ENCODE results near the gene ADGRF1. TPM values are rescaled to one million over a fixed set of nuclear protein-coding genes. Genes with fewer than 3 reads are reported as not detected.

Gene ADGRF1
- polyA plus RNA-seq, 2 of the 4 experiments (the other 2 are of a cell fraction), result 0.01 TPM; not detected in 1

DNA sequence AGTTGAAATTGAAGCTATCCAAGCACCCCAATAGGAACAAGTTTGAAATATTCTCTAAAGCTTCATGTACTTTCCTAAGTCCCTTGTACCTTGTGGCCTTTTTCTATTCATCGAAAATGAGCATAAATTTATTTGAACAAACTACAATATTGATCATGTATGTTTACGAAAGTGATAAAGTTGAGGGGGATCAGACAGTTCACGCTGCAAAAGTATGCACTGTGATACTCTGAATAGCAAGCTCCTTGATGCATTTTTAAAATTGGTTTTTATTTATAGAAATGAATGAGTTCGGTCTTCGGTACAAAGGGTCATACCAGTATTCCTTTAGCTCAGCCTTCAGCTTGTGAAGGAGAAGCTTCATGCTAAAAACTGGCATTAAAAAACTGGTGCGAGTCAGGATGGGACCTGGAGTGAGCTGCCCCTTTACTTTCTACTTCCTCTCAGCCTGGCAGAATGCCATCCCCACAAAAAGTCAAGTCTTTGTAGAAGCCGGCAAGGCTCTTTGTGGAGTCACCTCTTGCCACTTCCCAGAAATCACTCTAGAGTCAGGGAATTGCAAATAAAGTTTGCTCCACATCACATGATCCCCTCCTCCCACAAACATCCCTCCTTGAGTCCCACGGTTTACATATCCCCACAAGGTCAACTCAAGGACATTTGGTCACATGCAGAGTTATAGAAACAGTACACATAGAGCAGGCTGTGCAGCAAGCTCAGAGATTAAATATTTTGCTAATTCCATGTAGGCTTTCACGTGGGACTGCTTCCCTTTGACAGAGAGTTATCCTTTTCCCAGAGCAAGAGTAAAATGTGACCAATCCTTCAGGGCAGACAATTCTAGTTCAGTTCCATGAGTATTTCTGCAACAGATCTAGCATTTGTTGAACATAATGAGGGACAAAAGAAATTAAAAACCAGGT lies 34.6 kb upstream of the ADGRF1 start:
- no peak overlapping the region for H3K4me3 ChIP-seq
- H3K4me2 ChIP-seq, result no peak overlapping the region
- 63% methylated on average over 9 of the region's 9 CpGs for WGBS (ENCODE audit: missing lambda C conversion rate)

GRCh38 chr6:47075741-47076421 lies 33.7 kb upstream of the ADGRF1 start:
- POLR2A ChIA-PET, result no interaction called here
- CTCF ChIA-PET, result interaction anchor here (1.1 to 2.0 kb wide), 2 partner anchors 9 to 29 kb away, joined by 3 to 5 read pairs; no protein-coding TSS in a partner anchor
- Histone ChIP-seq H3K4me2 (no peak overlapping the region), H3K4me3 (no peak overlapping the region), H3K27ac (no peak overlapping the region), H3K9me3 (no peaks in the 10 kb centered on the region), H3K4me1 (no peaks in the 10 kb centered on the region)
- WGBS (ENCODE audit: missing lambda C conversion rate), result 67% methylated on average over 8 of the region's 8 CpGs
- FAIRE-seq (no peak), ATAC-seq (no peak), DNase-seq (ENCODE audit: low read depth in 1 of 2, low spot score in 1 of 2) (no peak)
- TF ChIP-seq EP300 (IDR thresholded peaks at IDR 0.05), result no peak
- TF ChIP-seq KDM5A (IDR thresholded peaks at IDR 0.05), result no peak
- TF ChIP-seq PBX3 (IDR thresholded peaks at IDR 0.05), result no peak
- no peak for TF ChIP-seq FOXS1 (CRISPR knock-in tag; IDR thresholded peaks at IDR 0.05)

More for the DNA sequence above, 34.6 kb upstream of the ADGRF1 start:
- no peak overlapping the region for H3K27ac ChIP-seq
- ATAC-seq, result no peak
- ChIA-PET CTCF (interaction anchor here (1.1 to 2.0 kb wide), 2 partner anchors 8 to 30 kb away, joined by 3 to 5 read pairs; no protein-coding TSS in a partner anchor), POLR2A (no interaction called here)
- TF ChIP-seq CEBPB (IDR thresholded peaks at IDR 0.05) (no peak), FOSB (CRISPR knock-in tag; IDR thresholded peaks at IDR 0.05) (no peak), CBX8 (IDR thresholded peaks at IDR 0.05) (no peak), CTCF (IDR thresholded peaks at IDR 0.05) (no peak)
- H3K4me1 ChIP-seq, result no peaks in the 10 kb centered on the region
- no peak for DNase-seq (ENCODE audit: low read depth in 1 of 2, low spot score in 1 of 2)
- no peaks in the 10 kb centered on the region for H3K9me3 ChIP-seq
- no peak for FAIRE-seq

DNA sequence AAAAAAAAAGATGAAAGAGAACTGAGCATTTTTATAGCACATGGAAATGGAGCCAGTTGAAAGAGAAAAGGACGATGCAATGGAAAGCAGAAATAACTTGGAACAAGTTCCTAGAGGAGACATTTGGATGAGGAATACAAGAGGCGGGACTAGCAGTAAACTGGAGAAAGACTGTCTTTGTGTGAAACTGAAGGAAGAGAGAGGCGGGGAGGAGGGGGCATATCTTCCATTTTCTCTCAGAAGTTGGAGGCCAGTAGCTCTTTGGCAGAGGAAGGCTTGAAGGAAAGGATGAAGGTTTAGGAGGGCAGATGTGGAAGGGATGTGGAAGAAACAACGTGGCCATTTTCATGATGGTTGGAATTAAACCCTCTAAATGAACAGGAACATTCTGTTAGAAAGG lies 33.0 kb upstream of the ADGRF1 start:
- Histone ChIP-seq H3K27ac (no peak overlapping the region), H3K9me3 (no peaks in the 10 kb centered on the region), H3K4me2 (no peak overlapping the region), H3K4me1 (no peaks in the 10 kb centered on the region), H3K4me3 (no peak overlapping the region)
- DNase-seq (ENCODE audit: low read depth in 1 of 2, low spot score in 1 of 2), result no peak
- ChIA-PET POLR2A (no interaction called here), CTCF (interaction anchor here (0.6 to 2.0 kb wide), 2 partner anchors 9 to 235 kb away, joined by 3 to 5 read pairs; no protein-coding TSS in a partner anchor)
- no peak for ATAC-seq
- WGBS (ENCODE audit: missing lambda C conversion rate), result 58% methylated on average over 4 of the region's 4 CpGs
- TF ChIP-seq JUNB (IDR thresholded peaks at IDR 0.05), result no peak
- no peak for TF ChIP-seq EHMT2 (IDR thresholded peaks at IDR 0.05; ENCODE audit: low read depth)
- TF ChIP-seq HES2 (IDR thresholded peaks at IDR 0.05), result no peak
- TF ChIP-seq, protein P1, sequence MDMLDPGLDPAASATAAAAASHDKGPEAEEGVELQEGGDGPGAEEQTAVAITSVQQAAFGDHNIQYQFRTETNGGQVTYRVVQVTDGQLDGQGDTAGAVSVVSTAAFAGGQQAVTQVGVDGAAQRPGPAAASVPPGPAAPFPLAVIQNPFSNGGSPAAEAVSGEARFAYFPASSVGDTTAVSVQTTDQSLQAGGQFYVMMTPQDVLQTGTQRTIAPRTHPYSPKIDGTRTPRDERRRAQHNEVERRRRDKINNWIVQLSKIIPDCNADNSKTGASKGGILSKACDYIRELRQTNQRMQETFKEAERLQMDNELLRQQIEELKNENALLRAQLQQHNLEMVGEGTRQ (IDR thresholded peaks at IDR 0.05), result no peak
- no peak for TF ChIP-seq FOSB (CRISPR knock-in tag; IDR thresholded peaks at IDR 0.05)
- TF ChIP-seq, protein P2, sequence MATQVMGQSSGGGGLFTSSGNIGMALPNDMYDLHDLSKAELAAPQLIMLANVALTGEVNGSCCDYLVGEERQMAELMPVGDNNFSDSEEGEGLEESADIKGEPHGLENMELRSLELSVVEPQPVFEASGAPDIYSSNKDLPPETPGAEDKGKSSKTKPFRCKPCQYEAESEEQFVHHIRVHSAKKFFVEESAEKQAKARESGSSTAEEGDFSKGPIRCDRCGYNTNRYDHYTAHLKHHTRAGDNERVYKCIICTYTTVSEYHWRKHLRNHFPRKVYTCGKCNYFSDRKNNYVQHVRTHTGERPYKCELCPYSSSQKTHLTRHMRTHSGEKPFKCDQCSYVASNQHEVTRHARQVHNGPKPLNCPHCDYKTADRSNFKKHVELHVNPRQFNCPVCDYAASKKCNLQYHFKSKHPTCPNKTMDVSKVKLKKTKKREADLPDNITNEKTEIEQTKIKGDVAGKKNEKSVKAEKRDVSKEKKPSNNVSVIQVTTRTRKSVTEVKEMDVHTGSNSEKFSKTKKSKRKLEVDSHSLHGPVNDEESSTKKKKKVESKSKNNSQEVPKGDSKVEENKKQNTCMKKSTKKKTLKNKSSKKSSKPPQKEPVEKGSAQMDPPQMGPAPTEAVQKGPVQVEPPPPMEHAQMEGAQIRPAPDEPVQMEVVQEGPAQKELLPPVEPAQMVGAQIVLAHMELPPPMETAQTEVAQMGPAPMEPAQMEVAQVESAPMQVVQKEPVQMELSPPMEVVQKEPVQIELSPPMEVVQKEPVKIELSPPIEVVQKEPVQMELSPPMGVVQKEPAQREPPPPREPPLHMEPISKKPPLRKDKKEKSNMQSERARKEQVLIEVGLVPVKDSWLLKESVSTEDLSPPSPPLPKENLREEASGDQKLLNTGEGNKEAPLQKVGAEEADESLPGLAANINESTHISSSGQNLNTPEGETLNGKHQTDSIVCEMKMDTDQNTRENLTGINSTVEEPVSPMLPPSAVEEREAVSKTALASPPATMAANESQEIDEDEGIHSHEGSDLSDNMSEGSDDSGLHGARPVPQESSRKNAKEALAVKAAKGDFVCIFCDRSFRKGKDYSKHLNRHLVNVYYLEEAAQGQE (IDR thresholded peaks at IDR 0.05), result no peak
- TF ChIP-seq ZNF302 (CRISPR knock-in tag; IDR thresholded peaks at IDR 0.05), result no peak
- TF ChIP-seq HOXB13 (CRISPR knock-in tag; IDR thresholded peaks at IDR 0.05; ENCODE audit: low read depth), result no peak
- FAIRE-seq, result no peak

All from A549 (cell line).